Measurements from ENCODE around the gene ATP1B3.

GRCh38 chr3:141939759-141940158, 63.3 kb downstream of the ATP1B3 start:
- TF ChIP-seq CTCF (conservative IDR thresholded peaks at IDR 0.05; ENCODE audit: low read depth, low read length) (no peak), EZH2 (IDR thresholded peaks at IDR 0.05; ENCODE audit: borderline replicate concordance, low read depth, low read length, poor library complexity, severe bottlenecking) (no peak)
